ENCODE measurements around the gene CERS1. TPM values are rescaled to one million over a fixed set of nuclear protein-coding genes. Genes with fewer than 3 reads are reported as not detected.

CERS1 gene
- total and polyA plus RNA-seq, 2 experiments from 2014 or later: 0.38 to 0.54 TPM

- H3K4me3 ChIP-seq: no peak overlapping the region
- H3K79me2 ChIP-seq (ENCODE audit: insufficient read depth): peaks cover 100% of the 10 kb centered on the region
- in situ Hi-C loops (cut with MboI): loop anchor here (10.0 to 25.0 kb wide), 2 partner anchors 235 to 377 kb away; partner anchors contain the start of gene CRLF1
- H2AFZ ChIP-seq: no peak overlapping the region
- no peak overlapping the region for H3K27ac ChIP-seq
- H3K9ac ChIP-seq: 0 out of 2 replicates have a peak overlapping the region, but pooled peaks have one; percentile 14
- H4K20me1 ChIP-seq (ENCODE audit: insufficient read depth): peaks cover 48% of the 10 kb centered on the region; the same call in 1 of the 2 replicates
- no peak overlapping the region for H3K4me2 ChIP-seq (ENCODE audit: unreplicated experiment)
- H3K4me1 ChIP-seq (ENCODE audit: insufficient read depth): peaks cover 16% of the 10 kb centered on the region
- DNase-seq: no peak
- no peaks in the 10 kb centered on the region for H3K9me3 ChIP-seq (ENCODE audit: low read depth)
- TF ChIP-seq EZH2 (IDR thresholded peaks at IDR 0.05; ENCODE audit: insufficient read depth, poor library complexity, severe bottlenecking): no peak
- TF ChIP-seq EZH2phosphoT487 (IDR thresholded peaks at IDR 0.05; ENCODE audit: insufficient read depth, low read depth): no peak
- H3F3A ChIP-seq (ENCODE audit: insufficient read depth): no peaks in the 10 kb centered on the region
- 87 to 88% methylated on average over 11 to 15 of the region's 15 CpGs for WGBS, 2 experiments (ENCODE audit: low coverage in 1 of 2, low lambda C conversion rate in 2 of 2, missing lambda C conversion rate in 2 of 2)
- no peaks in the 10 kb centered on the region for H3K27me3 ChIP-seq (replicated peaks; ENCODE audit: insufficient read depth)
- H3K36me3 ChIP-seq (ENCODE audit: low read depth): no peaks in the 10 kb centered on the region
- H3K9me2 ChIP-seq (ENCODE audit: insufficient read depth): no peaks in the 10 kb centered on the region
Observed at GRCh38 chr19:18839465-18840287, 56.3 kb downstream of the CERS1 start.

GRCh38 chr19:18834644-18834984 is 61.3 kb downstream of the CERS1 start:
- Histone ChIP-seq H3K4me1 (ENCODE audit: insufficient read depth) (peaks cover 22% of the 10 kb centered on the region), H3K4me2 (ENCODE audit: unreplicated experiment) (peak overlapping the region; percentile 88), H3F3A (ENCODE audit: insufficient read depth) (no peaks in the 10 kb centered on the region), H3K9me3 (ENCODE audit: low read depth) (no peaks in the 10 kb centered on the region), H3K27me3 (replicated peaks; ENCODE audit: insufficient read depth) (no peaks in the 10 kb centered on the region), H3K36me3 (ENCODE audit: low read depth) (no peaks in the 10 kb centered on the region), H4K20me1 (ENCODE audit: insufficient read depth) (peaks cover 33% of the 10 kb centered on the region; the same call in 1 of the 2 replicates), H3K9ac (peak overlapping the region; percentile 92), H3K9me2 (ENCODE audit: insufficient read depth) (no peaks in the 10 kb centered on the region), H3K4me3 (peak overlapping the region; percentile 85), H3K27ac (no peak overlapping the region), H2AFZ (no peak overlapping the region), H3K79me2 (ENCODE audit: insufficient read depth) (peaks cover 76% of the 10 kb centered on the region)
- no peak for DNase-seq
- 74 to 78% methylated on average over 4 of the region's 4 CpGs for WGBS, 2 experiments (ENCODE audit: low coverage in 1 of 2, low lambda C conversion rate in 2 of 2, missing lambda C conversion rate in 2 of 2)
- TF ChIP-seq EZH2phosphoT487 (IDR thresholded peaks at IDR 0.05; ENCODE audit: insufficient read depth, low read depth) (no peak), EZH2 (IDR thresholded peaks at IDR 0.05; ENCODE audit: insufficient read depth, poor library complexity, severe bottlenecking) (no peak)
- in situ Hi-C loops (cut with MboI): loop anchor here (25.0 kb wide), 1 partner anchor 372 kb away; no protein-coding TSS in a partner anchor

- Histone ChIP-seq H4K20me1 (ENCODE audit: insufficient read depth) (peaks cover 33% of the 10 kb centered on the region; the same call in 1 of the 2 replicates), H3F3A (ENCODE audit: insufficient read depth) (no peaks in the 10 kb centered on the region), H3K79me2 (ENCODE audit: insufficient read depth) (peaks cover 71% of the 10 kb centered on the region), H3K27me3 (replicated peaks; ENCODE audit: insufficient read depth) (no peaks in the 10 kb centered on the region), H2AFZ (no peak overlapping the region), H3K27ac (no peak overlapping the region), H3K9me2 (ENCODE audit: insufficient read depth) (no peaks in the 10 kb centered on the region), H3K9ac (peak overlapping the region; percentile 92), H3K4me3 (peak overlapping the region; percentile 85), H3K4me2 (ENCODE audit: unreplicated experiment) (peak overlapping the region; percentile 88), H3K36me3 (ENCODE audit: low read depth) (no peaks in the 10 kb centered on the region), H3K9me3 (ENCODE audit: low read depth) (no peaks in the 10 kb centered on the region), H3K4me1 (ENCODE audit: insufficient read depth) (peaks cover 21% of the 10 kb centered on the region)
- 28 to 31% methylated on average over 18 of the region's 18 CpGs for WGBS, 2 experiments (ENCODE audit: low coverage in 1 of 2, low lambda C conversion rate in 2 of 2, missing lambda C conversion rate in 2 of 2)
- in situ Hi-C loops (cut with MboI): loop anchor here (25.0 kb wide), 1 partner anchor 372 kb away; no protein-coding TSS in a partner anchor
- no peak for TF ChIP-seq EZH2 (IDR thresholded peaks at IDR 0.05; ENCODE audit: insufficient read depth, poor library complexity, severe bottlenecking)
- no peak for TF ChIP-seq EZH2phosphoT487 (IDR thresholded peaks at IDR 0.05; ENCODE audit: insufficient read depth, low read depth)
- peak; percentile 46 for DNase-seq
Observed at GRCh38 chr19:18833849-18834643, 61.9 kb downstream of the CERS1 start.

- no peaks in the 10 kb centered on the region for H3K36me3 ChIP-seq (ENCODE audit: low read depth)
- H4K20me1 ChIP-seq (ENCODE audit: insufficient read depth): peaks cover 32% of the 10 kb centered on the region; the same call in 1 of the 2 replicates
- no peaks in the 10 kb centered on the region for H3K27me3 ChIP-seq (replicated peaks; ENCODE audit: insufficient read depth)
- H3K9me2 ChIP-seq (ENCODE audit: insufficient read depth): no peaks in the 10 kb centered on the region
- no peak overlapping the region for H2AFZ ChIP-seq
- H3F3A ChIP-seq (ENCODE audit: insufficient read depth): no peaks in the 10 kb centered on the region
- 6 to 9% methylated on average over 9 of the region's 9 CpGs for WGBS, 2 experiments (ENCODE audit: low coverage in 1 of 2, low lambda C conversion rate in 2 of 2, missing lambda C conversion rate in 2 of 2)
- TF ChIP-seq EZH2phosphoT487 (IDR thresholded peaks at IDR 0.05; ENCODE audit: insufficient read depth, low read depth): no peak
- no peak for TF ChIP-seq EZH2 (IDR thresholded peaks at IDR 0.05; ENCODE audit: insufficient read depth, poor library complexity, severe bottlenecking)
- no peaks in the 10 kb centered on the region for H3K9me3 ChIP-seq (ENCODE audit: low read depth)
- peaks cover 11% of the 10 kb centered on the region for H3K4me1 ChIP-seq (ENCODE audit: insufficient read depth)
- in situ Hi-C loops (cut with MboI): loop anchor here (25.0 kb wide), 1 partner anchor 371 kb away; no protein-coding TSS in a partner anchor
- peak overlapping the region; percentile 19; the same call in 1 of the 2 replicates for H3K27ac ChIP-seq
- H3K79me2 ChIP-seq (ENCODE audit: insufficient read depth): peaks cover 61% of the 10 kb centered on the region
- H3K4me3 ChIP-seq: peak overlapping the region; percentile 85
- DNase-seq: peak; percentile 51
- peak overlapping the region; percentile 88 for H3K4me2 ChIP-seq (ENCODE audit: unreplicated experiment)
- H3K9ac ChIP-seq: peak overlapping the region; percentile 92
Observed at GRCh38 chr19:18833141-18833476, 62.8 kb downstream of the CERS1 start.
